ENCODE results near the gene RELN.

RELN gene

GRCh38 chr7:103889451-103889850, 100.0 kb downstream of the RELN start:
- DNase-seq: no peak

DNA sequence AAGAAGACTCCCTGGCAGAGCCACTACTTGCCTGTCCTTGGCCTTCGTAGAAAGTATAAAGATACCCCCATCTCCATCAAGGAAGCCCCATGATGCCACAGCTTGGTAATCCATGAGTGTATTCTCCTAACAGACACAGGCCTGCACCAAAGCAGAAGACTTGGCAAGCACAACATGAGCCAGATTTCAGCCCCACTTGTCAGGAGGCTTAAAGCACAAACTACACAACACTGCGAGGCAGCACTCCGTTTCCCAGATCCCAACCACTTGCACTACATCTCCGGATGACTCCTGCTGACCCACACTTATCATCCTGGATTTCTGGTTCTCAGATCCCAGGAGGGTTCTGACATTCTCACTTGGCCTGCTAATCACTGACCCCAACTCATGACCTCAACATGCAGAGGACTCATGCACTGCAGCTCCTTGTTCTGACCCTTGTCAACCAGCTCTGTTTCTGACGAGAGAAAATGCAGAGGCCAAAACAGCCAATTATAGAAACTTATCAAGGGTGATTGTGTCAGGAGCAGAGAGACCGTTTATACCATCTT, 100.8 kb downstream of the RELN start:
- DNase-seq: no peak

DNA sequence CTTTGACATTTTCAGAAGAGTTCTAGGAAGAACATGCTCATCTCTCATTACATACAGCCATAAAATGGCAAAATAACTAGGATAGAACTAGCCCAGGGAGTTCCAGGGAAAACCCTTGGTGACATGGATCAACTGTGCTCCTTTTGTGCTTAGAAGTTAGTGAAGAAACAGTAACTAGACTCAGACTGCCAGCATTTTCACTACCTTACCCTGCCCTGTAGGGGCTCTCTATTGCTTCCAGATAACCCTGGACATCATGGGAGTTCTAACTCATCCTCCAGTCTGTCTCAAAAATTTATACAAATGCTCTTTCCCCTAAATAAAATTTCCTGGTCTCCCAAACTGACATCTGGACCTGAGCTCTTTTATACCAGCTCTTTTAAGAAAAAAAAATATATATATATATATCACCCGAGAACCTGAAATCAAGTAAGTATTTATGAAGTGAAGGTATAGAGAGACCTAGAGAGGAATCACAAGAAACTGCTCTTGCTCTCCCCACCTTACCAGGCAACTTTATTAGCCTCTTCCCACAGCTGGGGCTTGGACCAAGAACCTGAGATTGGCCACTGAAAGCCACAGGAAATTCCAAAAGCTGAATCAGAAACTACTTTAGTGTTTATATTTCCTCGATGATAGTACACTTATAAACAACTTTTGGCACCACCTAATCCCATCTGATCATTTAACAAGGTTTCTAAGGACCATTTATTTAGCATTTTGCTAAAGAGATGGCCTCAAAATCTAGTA, 101.4 kb downstream of the RELN start:
- DNase-seq: no peak

DNA sequence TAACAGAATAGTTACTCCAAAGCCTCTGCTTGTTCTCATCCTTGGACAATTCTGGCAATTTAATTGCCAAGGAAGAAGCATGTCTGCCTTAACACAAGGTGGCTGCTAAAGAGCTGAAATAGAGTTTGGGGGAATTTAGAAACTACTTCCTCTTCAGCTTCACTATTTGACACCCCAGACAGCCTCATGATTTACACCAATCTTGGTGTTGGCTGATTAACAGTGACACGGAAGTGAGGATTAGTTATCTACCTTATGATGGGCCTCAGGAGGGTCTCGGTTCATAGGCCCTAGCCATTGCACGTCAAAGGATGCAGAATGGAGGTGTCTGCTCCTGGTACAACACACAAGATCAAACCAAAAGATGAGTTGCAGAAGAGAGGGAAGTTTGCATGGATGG, 102.4 kb downstream of the RELN start:
- no peak for DNase-seq

DNA sequence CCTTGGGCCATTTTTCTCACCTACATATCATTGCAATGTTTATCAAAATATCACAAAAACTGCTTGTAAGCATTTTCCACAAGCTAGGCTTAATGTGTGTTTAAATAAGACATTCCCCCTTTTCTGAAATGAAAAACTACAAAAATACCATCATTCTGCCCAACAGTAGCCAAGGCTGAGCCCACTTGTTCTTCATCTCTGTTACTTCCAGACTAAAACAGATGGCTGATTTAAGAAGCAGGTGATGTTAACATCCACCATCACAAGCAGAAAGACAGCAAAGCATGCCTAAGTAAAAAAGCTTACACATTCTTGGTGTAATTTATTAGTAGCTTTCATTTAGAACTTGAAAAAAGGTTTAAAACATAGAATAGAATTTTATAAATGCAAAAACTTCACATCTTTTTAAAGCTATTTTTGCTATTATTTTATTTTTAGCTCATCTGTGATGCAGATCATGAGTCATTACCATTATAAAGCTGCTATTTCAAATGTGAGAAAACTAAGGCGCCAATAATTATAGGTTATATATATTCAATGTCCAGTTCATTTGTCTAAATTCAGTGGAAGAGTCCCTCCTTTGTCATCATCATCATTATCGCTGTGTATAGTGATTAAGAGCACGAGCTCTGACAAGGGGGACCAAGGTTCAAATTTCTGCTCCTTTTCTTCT, 109.4 kb downstream of the RELN start:
- no peak for DNase-seq

- DNase-seq: no peak
Measured at GRCh38 chr7:103879411-103879810, 110.0 kb downstream of the RELN start.

- DNase-seq: no peak
Measured at GRCh38 chr7:103877565-103877964, 111.9 kb downstream of the RELN start.

- DNase-seq: no peak
Measured at GRCh38 chr7:103875718-103876117, 113.7 kb downstream of the RELN start.

GRCh38 chr7:103871473-103871872, 118.0 kb downstream of the RELN start:
- DNase-seq: no peak

DNA sequence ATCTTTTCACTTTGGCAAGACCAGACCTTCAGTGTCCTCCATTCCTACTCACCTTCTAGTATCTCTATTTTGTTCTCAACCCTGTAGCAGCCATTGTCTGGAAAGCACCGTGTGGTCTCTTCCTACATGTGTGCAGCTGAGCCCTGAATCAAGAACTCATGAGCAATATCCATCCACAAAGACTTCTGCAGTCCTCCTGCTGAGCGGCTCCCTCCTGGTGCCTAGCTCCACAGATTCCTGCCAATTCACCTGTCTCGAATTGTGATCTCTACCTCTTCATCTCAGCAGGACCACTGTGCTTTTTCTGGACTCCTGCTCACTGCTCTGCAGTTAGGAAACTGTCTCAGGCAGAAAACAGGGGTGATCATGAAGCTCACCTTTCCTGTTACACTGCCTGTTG, 118.8 kb downstream of the RELN start:
- no peak for DNase-seq

DNA sequence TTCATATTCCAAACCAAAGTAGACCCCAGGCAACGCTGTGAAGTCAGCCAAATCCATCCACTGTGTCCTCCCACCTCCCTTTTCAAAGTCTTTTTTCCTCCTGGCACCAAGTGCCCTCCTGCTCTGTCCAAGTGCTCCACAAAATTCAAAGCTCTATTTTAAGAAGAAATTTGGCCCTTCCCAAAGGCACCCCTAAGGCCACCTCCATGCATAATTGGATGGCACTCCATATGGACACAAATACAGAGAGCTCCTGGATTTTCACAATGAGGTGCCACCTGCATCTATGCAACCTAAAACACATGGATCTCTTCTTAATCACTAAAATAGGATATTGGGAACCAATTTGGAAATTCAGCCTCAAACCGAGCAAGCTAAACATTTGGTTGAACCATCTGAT, 121.6 kb downstream of the RELN start:
- DNase-seq: no peak

- DNase-seq: no peak
Measured at GRCh38 chr7:103866919-103867318, 122.5 kb downstream of the RELN start.

DNA sequence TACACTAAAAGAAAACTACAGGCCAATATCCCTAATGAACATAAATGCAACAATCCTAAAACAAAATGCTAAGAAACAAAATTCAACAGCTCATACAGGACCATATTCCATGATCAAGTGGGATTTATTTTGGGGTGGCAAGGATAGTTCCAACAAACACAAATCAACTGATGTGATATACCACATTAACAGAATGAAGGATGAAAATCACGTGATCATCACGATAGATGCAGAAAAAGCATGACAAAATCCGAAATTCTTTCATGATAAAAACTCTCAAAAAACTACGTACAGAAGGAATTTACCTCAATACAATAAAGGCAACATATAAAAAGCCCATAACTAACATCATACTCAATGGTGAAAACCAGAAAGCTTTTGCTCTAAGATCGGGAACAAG, 124.0 kb downstream of the RELN start:
- DNase-seq: no peak

DNA sequence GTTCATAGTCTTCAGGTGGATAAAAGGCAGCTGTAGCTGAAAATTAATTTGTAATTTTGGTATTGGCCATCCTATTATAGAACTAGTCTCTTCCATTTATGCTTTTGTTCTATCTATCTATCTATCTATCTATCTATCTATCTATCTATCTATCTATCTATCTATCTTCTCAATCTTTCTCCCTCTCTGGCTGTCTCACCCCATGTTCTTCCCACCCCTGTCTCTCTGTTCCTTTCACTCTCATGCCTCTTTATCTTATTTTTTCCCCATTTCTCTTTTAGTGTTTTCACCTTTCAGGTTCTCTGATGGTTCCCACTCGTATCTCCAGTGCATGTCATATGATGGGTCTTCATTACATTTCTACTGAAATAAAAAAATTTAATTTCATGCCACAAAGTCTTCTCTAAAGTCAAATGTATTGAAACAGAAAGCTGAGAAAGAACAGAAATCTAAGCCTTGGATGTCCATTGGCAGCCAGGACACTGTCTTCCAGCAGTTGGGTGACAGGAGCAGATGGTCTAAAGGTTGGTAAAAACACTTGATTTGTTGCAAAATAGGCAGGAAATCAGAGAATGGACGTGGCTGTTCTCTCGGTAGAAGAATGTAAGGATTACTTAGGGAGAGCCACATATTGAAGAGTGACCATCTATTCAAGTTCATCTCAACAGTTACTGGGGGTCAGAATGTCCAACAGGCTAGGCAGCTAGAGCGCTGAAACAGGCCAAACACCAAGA, 127.0 kb downstream of the RELN start:
- DNase-seq: no peak

DNA sequence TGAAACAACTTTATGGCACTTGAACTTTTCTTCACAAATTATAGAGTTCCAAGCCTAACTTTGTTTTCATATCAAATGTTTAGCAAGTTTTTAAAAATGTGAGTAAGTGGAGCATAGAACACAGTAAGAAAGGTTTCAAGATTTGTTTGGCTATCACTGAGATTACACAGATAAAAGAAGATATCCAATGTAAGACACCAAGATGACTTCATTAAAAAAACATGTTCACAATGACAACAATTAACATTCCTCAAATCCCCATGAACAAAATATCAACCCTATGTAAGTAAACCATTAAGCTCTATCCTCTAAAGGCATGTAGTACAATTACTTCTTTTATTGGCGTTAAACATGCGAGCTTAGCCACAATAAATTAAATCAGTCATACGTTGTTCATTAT, 129.7 kb downstream of the RELN start:
- DNase-seq: no peak

- no peak for DNase-seq
Measured at GRCh38 chr7:103857435-103857834, 132.0 kb downstream of the RELN start.

DNA sequence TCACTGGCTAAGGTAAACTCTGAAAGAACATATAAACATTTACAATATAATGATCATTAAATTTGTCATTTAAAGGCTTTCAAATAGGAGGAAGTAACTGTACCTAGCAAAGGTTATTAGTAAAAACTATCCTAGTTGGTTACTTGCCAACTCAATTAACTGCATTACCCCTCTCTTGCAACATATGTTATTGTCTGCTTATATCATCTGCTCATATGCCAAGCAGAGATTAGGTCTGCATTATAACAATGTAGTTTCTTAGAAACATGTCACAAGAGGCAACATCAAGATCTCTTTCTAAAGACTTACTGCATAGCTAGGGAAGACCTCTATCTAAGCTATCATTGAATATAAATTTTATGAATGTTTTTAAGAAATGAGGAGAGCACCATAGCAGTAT, 132.5 kb downstream of the RELN start:
- no peak for DNase-seq

DNA sequence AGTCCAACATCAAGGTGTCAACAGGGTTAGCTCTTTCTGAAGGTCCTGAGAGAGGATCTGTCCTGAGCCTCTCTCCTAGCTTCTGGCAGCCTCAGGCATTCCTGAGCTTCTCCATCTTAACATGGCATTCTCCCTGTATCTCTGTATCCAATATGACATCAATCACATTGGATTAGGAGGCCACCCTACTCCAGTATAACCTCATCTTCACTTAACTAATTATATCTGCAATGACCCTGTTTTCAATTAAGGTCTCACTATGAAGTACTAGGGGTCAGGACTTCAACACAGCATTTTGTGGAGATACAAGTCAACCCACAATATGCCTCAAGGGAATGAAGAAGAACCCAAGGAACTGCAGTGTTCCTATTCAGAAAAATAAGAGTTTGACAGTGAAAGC, 133.8 kb downstream of the RELN start:
- no peak for DNase-seq

GRCh38 chr7:103854611-103855010, 134.8 kb downstream of the RELN start:
- DNase-seq: no peak

DNA sequence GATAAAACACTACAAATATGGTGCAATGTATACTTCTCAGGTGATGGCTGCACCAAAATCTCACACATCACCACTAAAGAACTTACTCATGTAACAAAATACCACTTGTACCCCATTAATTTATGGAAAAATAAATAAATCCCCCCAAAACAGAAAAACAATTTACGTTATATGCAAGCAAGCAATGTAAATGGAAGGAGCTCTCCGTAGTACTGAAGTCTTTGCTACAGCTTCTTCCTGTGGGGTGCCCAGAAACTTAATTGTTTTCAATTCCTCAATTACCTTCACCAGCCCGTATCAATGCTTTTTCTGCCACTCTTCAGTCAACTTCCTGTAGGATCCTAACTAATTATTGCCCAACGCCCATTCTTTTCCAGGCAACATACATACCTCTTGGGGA, 138.1 kb downstream of the RELN start:
- DNase-seq: peak; percentile 18

DNA sequence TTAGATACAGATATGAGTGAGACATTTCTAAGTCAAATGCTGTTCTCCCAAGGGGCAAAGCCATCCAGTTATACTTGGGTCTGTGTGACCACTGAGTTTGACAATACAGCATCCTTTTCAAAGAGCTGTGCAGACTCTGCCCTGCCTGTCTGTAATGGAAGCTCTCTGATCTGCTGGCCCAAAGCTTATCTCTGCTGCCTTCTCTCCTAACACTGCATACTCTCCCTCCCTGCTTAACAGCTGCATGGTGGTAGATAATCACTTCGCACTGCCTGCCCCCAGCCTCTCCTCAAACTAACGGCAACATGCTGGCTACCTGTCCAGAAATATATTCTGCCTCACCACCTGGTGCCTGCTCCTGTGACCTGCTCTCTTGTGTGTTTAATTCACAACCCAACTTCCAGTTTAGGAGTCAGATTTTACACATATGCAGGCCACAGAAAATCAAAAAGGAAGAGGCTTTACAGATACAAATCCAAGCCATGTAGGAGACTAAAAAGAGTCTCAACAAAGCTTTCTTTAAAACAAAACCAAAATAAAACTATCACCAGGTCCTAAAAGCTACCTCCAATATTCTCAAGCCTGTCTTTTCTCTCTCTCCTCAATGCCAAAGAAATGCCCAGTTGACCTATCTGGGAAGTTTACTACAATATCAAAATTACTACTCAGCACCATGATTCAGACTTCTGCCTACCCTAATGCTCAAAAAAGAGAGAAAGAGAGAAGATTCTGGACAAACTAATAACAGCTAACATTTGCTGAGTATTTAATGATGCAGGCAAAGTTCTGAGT, 145.6 kb downstream of the RELN start:
- DNase-seq: no peak

DNA sequence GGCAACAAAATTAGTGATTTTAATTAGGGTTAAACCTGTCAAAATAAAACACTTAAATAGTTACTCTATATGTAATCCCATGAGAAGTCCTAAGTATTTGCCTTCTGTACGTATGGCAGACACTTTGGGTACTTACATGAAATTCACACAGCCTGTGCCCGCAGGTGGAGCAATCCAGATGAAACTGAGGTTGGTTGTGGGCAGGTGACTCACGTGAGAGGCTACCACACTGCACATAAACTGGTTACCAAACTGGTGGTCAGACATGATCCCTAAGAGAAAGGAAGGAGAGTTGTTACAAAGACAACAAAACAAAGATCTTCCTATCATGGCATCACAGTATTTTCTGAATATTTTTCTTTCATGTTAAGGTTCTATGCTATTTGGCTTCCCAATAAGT, 156.1 kb downstream of the RELN start:
- no peak for DNase-seq

- DNase-seq: no peak
Measured at GRCh38 chr7:103832438-103832837, 157.0 kb downstream of the RELN start.

All from fibroblast of upper back skin (primary cell).